ENCODE results near the gene ZSWIM6. TPM values are rescaled to one million over a fixed set of nuclear protein-coding genes. Genes with fewer than 3 reads are reported as not detected.

Gene ZSWIM6
- total RNA-seq, 2 donors from 2014 or later = 3.2 to 4.9 TPM

Other genes with a start within 250 kb of the ZSWIM6 start
- gene SMIM15, start 169.8 kb upstream of the ZSWIM6 start, total RNA-seq = 10 to 100 TPM; 50.6 to 72.0 TPM